ENCODE data around the gene GRID1.

- no peak for TF ChIP-seq EZH2 (IDR thresholded peaks at IDR 0.05; ENCODE audit: insufficient read depth, low read length)
- no peak for TF ChIP-seq CTCF (IDR thresholded peaks at IDR 0.05; ENCODE audit: insufficient read depth, low read depth, low read length)
Observed at GRCh38 chr10:86042161-86042560, 324.4 kb downstream of the GRID1 start.
